ENCODE measurements around the gene SLC1A4.

SLC1A4 gene

GRCh38 chr2:65044097-65044735 lies 55.0 kb downstream of the SLC1A4 start:
- ChIA-PET POLR2A (no interaction called here), CTCF (interaction anchor here (0.6 to 1.6 kb wide), 2 partner anchors 125 to 126 kb away, joined by 3 to 10 read pairs; no protein-coding TSS in a partner anchor)
- H3K4me1 ChIP-seq (ENCODE audit: control insufficient read depth, insufficient read depth, low read length): no peaks in the 10 kb centered on the region
- no peaks in the 10 kb centered on the region for H3K9me3 ChIP-seq (ENCODE audit: control insufficient read depth, insufficient read depth, low read depth, low read length)
- peaks cover 0 to 25% of the 10 kb centered on the region in 2 experiments; a peak in 2 of 3 replicates for H3K36me3 ChIP-seq (ENCODE audit: control insufficient read depth in 2 of 2, insufficient read depth in 1 of 2, low read length in 2 of 2)
- no peak overlapping the region for H3K4me3 ChIP-seq (ENCODE audit: low read depth, low read length)
- no peak for TF ChIP-seq ZNF571 (tag by site-specific recombination; IDR thresholded peaks at IDR 0.05)
- peak; percentile 58 for TF ChIP-seq SETDB1 (IDR thresholded peaks at IDR 0.05; ENCODE audit: insufficient read length, low read length)
- H3K27ac ChIP-seq (ENCODE audit: extremely low read depth, low read depth, low read length): no peak overlapping the region

GRCh38 chr2:65045651-65046050 lies 56.5 kb downstream of the SLC1A4 start:
- no peaks in the 10 kb centered on the region for H3K9me3 ChIP-seq (ENCODE audit: control insufficient read depth, insufficient read depth, low read depth, low read length)
- ChIA-PET CTCF (interaction anchor here (0.7 kb wide), 1 partner anchor 453 kb away, joined by 4 read pairs; no protein-coding TSS in a partner anchor), POLR2A (interaction anchor here (3.1 kb wide), 1 partner anchor 10 kb away, joined by 29 read pairs; the partner anchor contains the start of gene CEP68)
- TF ChIP-seq ZIC2 (tag by site-specific recombination; IDR thresholded peaks at IDR 0.05): peak; percentile 56; the same call in 1 of the 2 replicates
- peak; percentile 64 for TF ChIP-seq ZNF549 (tag by site-specific recombination; IDR thresholded peaks at IDR 0.05)
- TF ChIP-seq REPIN1 (tag by site-specific recombination; IDR thresholded peaks at IDR 0.05; ENCODE audit: low read depth): no peak
- no peaks in the 10 kb centered on the region for H3K4me1 ChIP-seq (ENCODE audit: control insufficient read depth, insufficient read depth, low read length)
- peaks cover 0 to 25% of the 10 kb centered on the region in 2 experiments; a peak in 2 of 3 replicates for H3K36me3 ChIP-seq (ENCODE audit: control insufficient read depth in 2 of 2, insufficient read depth in 1 of 2, low read length in 2 of 2)
- no peak overlapping the region for H3K27ac ChIP-seq (ENCODE audit: extremely low read depth, low read depth, low read length)
- H3K4me3 ChIP-seq (ENCODE audit: low read depth, low read length): no peak overlapping the region

- no peaks in the 10 kb centered on the region for H3K4me1 ChIP-seq (ENCODE audit: control insufficient read depth, insufficient read depth, low read length)
- POLR2A ChIA-PET: interaction anchor here (0.6 to 3.1 kb wide), 3 partner anchors 9 to 129 kb away, joined by 3 to 29 read pairs (median 5); partner anchors contain the start of gene CEP68
- TF ChIP-seq HOXD13 (CRISPR knock-in tag; IDR thresholded peaks at IDR 0.05; ENCODE audit: borderline replicate concordance): no peak
- no peak for TF ChIP-seq ZNF560 (tag by site-specific recombination; IDR thresholded peaks at IDR 0.05; ENCODE audit: borderline replicate concordance)
- TF ChIP-seq ZNF830 (tag by site-specific recombination; IDR thresholded peaks at IDR 0.05; ENCODE audit: low read depth): no peak
- no peak for TF ChIP-seq ZNF580 (tag by site-specific recombination; IDR thresholded peaks at IDR 0.05)
- TF ChIP-seq ZSCAN16 (tag by site-specific recombination; IDR thresholded peaks at IDR 0.05): no peak
- no peak for TF ChIP-seq ZNF239 (tag by site-specific recombination; IDR thresholded peaks at IDR 0.05)
- peaks cover 0 to 25% of the 10 kb centered on the region in 2 experiments; a peak in 2 of 3 replicates for H3K36me3 ChIP-seq (ENCODE audit: control insufficient read depth in 2 of 2, insufficient read depth in 1 of 2, low read length in 2 of 2)
- no peak overlapping the region for H3K4me3 ChIP-seq (ENCODE audit: low read depth, low read length)
- no peak overlapping the region for H3K27ac ChIP-seq (ENCODE audit: extremely low read depth, low read depth, low read length)
- CTCF ChIA-PET: interaction anchor here (0.7 to 1.4 kb wide), 2 partner anchors 22 to 460 kb away, joined by 3 to 4 read pairs; no protein-coding TSS in a partner anchor
- no peaks in the 10 kb centered on the region for H3K9me3 ChIP-seq (ENCODE audit: control insufficient read depth, insufficient read depth, low read depth, low read length)
Observed at GRCh38 chr2:65046633-65047407, 57.6 kb downstream of the SLC1A4 start.

GRCh38 chr2:65049010-65049639 lies 59.9 kb downstream of the SLC1A4 start:
- ChIA-PET CTCF (interaction anchor here (0.7 to 1.8 kb wide), 3 partner anchors 9 to 524 kb away, joined by 3 to 7 read pairs (median 4); no protein-coding TSS in a partner anchor), POLR2A (interaction anchor here (1.1 kb wide), 1 partner anchor 81 kb away, joined by 3 read pairs; the partner anchor contains the start of gene RAB1A)
- H3K27ac ChIP-seq (ENCODE audit: extremely low read depth, low read depth, low read length): no peak overlapping the region
- peaks cover 0 to 18% of the 10 kb centered on the region in 2 experiments; a peak in 1 of 3 replicates for H3K36me3 ChIP-seq (ENCODE audit: control insufficient read depth in 2 of 2, insufficient read depth in 1 of 2, low read length in 2 of 2)
- H3K4me1 ChIP-seq (ENCODE audit: control insufficient read depth, insufficient read depth, low read length): no peaks in the 10 kb centered on the region
- H3K9me3 ChIP-seq (ENCODE audit: control insufficient read depth, insufficient read depth, low read depth, low read length): no peaks in the 10 kb centered on the region
- H3K4me3 ChIP-seq (ENCODE audit: low read depth, low read length): no peak overlapping the region
- TF ChIP-seq ZNF184 (tag by site-specific recombination; IDR thresholded peaks at IDR 0.05): peak; percentile 44; the same call in 1 of the 2 replicates
- no peak for TF ChIP-seq ZNF114 (tag by site-specific recombination; IDR thresholded peaks at IDR 0.05)
- TF ChIP-seq ZBTB44 (tag by site-specific recombination; IDR thresholded peaks at IDR 0.05): 0 out of 2 replicates have a peak, but pooled peaks have one; percentile 10
- peak; percentile 95 for TF ChIP-seq PRDM10 (tag by site-specific recombination; IDR thresholded peaks at IDR 0.05)
- TF ChIP-seq ZNF302 (tag by site-specific recombination; IDR thresholded peaks at IDR 0.05; ENCODE audit: low read depth): no peak
- TF ChIP-seq ZNF704 (tag by site-specific recombination; IDR thresholded peaks at IDR 0.05): no peak

All from HEK293 (cell line).